Prostate gland (tissue), 2 donors: ENCODE data around the gene PLPP6. TPM values are rescaled to one million over a fixed set of nuclear protein-coding genes. Genes with fewer than 3 reads are reported as not detected.

Experiments
- DNase-seq: peaks from one replicate; pipeline ENCODE4 v3.0.0-alpha.2; 2019; ENCODE audit warnings: low spot score
- H3K27ac ChIP-seq, 2 donors: fragments of 200-600 bp; sonication (generic); 2 replicates each; pipeline ENCODE4 v1.5.1; 2017 to 2019
- H3K27me3 ChIP-seq: fragments of 200-600 bp; sonication (generic); replicated peaks from 2 replicates; pipeline ENCODE4 v1.5.1; 2019; ENCODE audit not compliant: insufficient read depth
- H3K36me3 ChIP-seq, 2 donors: fragments of 200-600 bp; sonication (generic); 1 replicate in 1 of 2; 2 replicates in 1 of 2; pipeline versions ENCODE4 v1.5.1 to v1.8.1; 2017 to 2019
- H3K4me1 ChIP-seq: fragments of 200-600 bp; sonication (generic); replicated peaks from 2 replicates; pipeline ENCODE4 v1.5.1; 2019
- H3K4me3 ChIP-seq, 2 donors: fragments of 200-600 bp; sonication (generic); 2 replicates each; pipeline ENCODE4 v1.5.1; 2017 to 2019
- H3K9me3 ChIP-seq: fragments of 200-600 bp; sonication (generic); 2 replicates; pipeline ENCODE4 v1.5.1; 2017
- CTCF ChIP-seq, 4 experiments: fragments of 200-600 bp in 2 of 4; fragments of 450-650 bp in 2 of 4; sonication (generic) in 2 of 4; IDR thresholded peaks; 1 replicate in 3 of 4; 2 replicates in 1 of 4; pipeline ENCODE4 v1.5.1; 2016 to 2019; ENCODE audit warnings: antibody characterized with exemption in 4 of 4, mild to moderate bottlenecking in 2 of 4, moderate library complexity in 2 of 4
- POLR2A ChIP-seq: fragments of 450-650 bp; IDR thresholded peaks from one replicate; pipeline ENCODE4 v1.6.1; 2016; ENCODE audit warnings: antibody characterized with exemption, mild to moderate bottlenecking
- POLR2AphosphoS5 ChIP-seq: sonication (generic); formaldehyde crosslinking; IDR thresholded peaks from one replicate; pipeline ENCODE4 v1.6.1; 2017; ENCODE audit warnings: antibody characterized with exemption
- whole genome bisulfite sequencing: methylation state at CpG from one replicate; pipeline ENCODE4 v1.1.5; 2018; 5-methylcytosine and 5-hydroxymethylcytosine counted together
- intact Hi-C: fragments of 100-400 bp; cut with DNase I; formaldehyde crosslinking; loops from one replicate; pipeline ENCODE4 v1.14.2; 2022
- total RNA-seq, 2 donors: library from RNA; depleted of rRNA; stranded (reverse); fragments of >200 nt; gene quantifications; one replicate each; pipeline ENCODE4 v1.1.0, GENCODE V29; 2016

The PLPP6 gene
- total RNA-seq, 2 donors from 2014 or later: 15.6 to 32.5 TPM

GRCh38 chr9:4706021-4706420, 43.9 kb downstream of the PLPP6 start:
- no peak for DNase-seq

GRCh38 chr9:4706971-4707622, 45.0 kb downstream of the PLPP6 start:
- Histone ChIP-seq H3K4me3 (no peak overlapping the region), H3K9me3 (no peaks in the 10 kb centered on the region), H3K36me3 (no peaks in the 10 kb centered on the region), H3K4me1 (no peaks in the 10 kb centered on the region), H3K27ac (no peak overlapping the region), H3K27me3 (no peaks in the 10 kb centered on the region)
- no peak for TF ChIP-seq POLR2A
- TF ChIP-seq POLR2AphosphoS5: no peak
- no peak for TF ChIP-seq CTCF (IDR thresholded peaks at IDR 0.05)
- intact Hi-C loops: no loop called here
- DNase-seq: no peak
- WGBS: 82% methylated on average over 4 of the region's 4 CpGs

More at GRCh38 chr9:4706021-4706420, 43.9 kb downstream of the PLPP6 start:
- TF ChIP-seq CTCF (IDR thresholded peaks at IDR 0.05) (no peak), POLR2A (no peak), POLR2AphosphoS5 (no peak)
- no peaks in the 10 kb centered on the region for H3K4me1 ChIP-seq
- H3K27ac ChIP-seq: no peak overlapping the region
- 26% methylated on average over 2 of the region's 2 CpGs for WGBS
- H3K36me3 ChIP-seq: no peaks in the 10 kb centered on the region
- H3K4me3 ChIP-seq: no peak overlapping the region
- intact Hi-C loops: no loop called here
- no peaks in the 10 kb centered on the region for H3K27me3 ChIP-seq
- H3K9me3 ChIP-seq: no peaks in the 10 kb centered on the region

- TF ChIP-seq POLR2A (no peak), POLR2AphosphoS5 (no peak), CTCF (IDR thresholded peaks at IDR 0.05) (no peak)
- Histone ChIP-seq H3K4me3 (no peak overlapping the region), H3K27me3 (no peaks in the 10 kb centered on the region), H3K4me1 (no peaks in the 10 kb centered on the region), H3K36me3 (no peaks in the 10 kb centered on the region), H3K9me3 (no peaks in the 10 kb centered on the region), H3K27ac (no peak overlapping the region)
- intact Hi-C loops: no loop called here
- DNase-seq: no peak
Measured at GRCh38 chr9:4709380-4709779, 47.3 kb downstream of the PLPP6 start.

- intact Hi-C loops: no loop called here
Measured at GRCh38 chr9:4713849-4714248, 51.8 kb downstream of the PLPP6 start.

More at GRCh38 chr9:4713849-4714248, 51.8 kb downstream of the PLPP6 start:
- no peak for TF ChIP-seq POLR2A
- TF ChIP-seq CTCF (IDR thresholded peaks at IDR 0.05): no peak
- no peak for TF ChIP-seq POLR2AphosphoS5
- Histone ChIP-seq H3K27ac (no peak overlapping the region), H3K4me3 (no peak overlapping the region), H3K9me3 (no peaks in the 10 kb centered on the region), H3K36me3 (peaks cover 0 to 14% of the 10 kb centered on the region in 2 donors), H3K4me1 (no peaks in the 10 kb centered on the region), H3K27me3 (no peaks in the 10 kb centered on the region)
- DNase-seq: no peak
- WGBS: 67% methylated on average over 7 of the region's 7 CpGs
